Osteocyte (in vitro differentiated cells): ENCODE data around the gene ZNRD2. TPM values are rescaled to one million over a fixed set of nuclear protein-coding genes. Genes with fewer than 3 reads are reported as not detected.
A peak's percentile ranks its signal among the peaks of the same experiment; 100 is the strongest.

Experiments used
- DNase-seq: peaks from one replicate; pipeline ENCODE4 v3.0.0; 2021; ENCODE audit warnings: mixed read lengths; ENCODE audit not compliant: unreplicated experiment; ENCODE audit errors: extremely low spot score
- H3K27ac Mint-ChIP-seq: one replicate; pipeline ENCODE4 v1.8.0; 2021; ENCODE audit warnings: mild to moderate bottlenecking, mixed read lengths; ENCODE audit not compliant: unreplicated experiment
- H3K27me3 Mint-ChIP-seq: one replicate; pipeline ENCODE4 v1.8.0; 2021; ENCODE audit warnings: mixed read lengths; ENCODE audit not compliant: unreplicated experiment
- H3K36me3 Mint-ChIP-seq: one replicate; pipeline ENCODE4 v1.8.0; 2021; ENCODE audit warnings: mixed read lengths; ENCODE audit not compliant: unreplicated experiment
- H3K4me1 Mint-ChIP-seq: one replicate; pipeline ENCODE4 v1.8.0; 2021; ENCODE audit warnings: mixed read lengths; ENCODE audit not compliant: unreplicated experiment
- H3K4me3 Mint-ChIP-seq: one replicate; pipeline ENCODE4 v1.8.0; 2021; ENCODE audit warnings: mild to moderate bottlenecking, moderate library complexity, mixed read lengths; ENCODE audit not compliant: unreplicated experiment
- H3K9me3 Mint-ChIP-seq: one replicate; pipeline ENCODE4 v1.8.0; 2021; ENCODE audit warnings: mixed read lengths; ENCODE audit not compliant: unreplicated experiment
- CTCF ChIP-seq: fragments of 200-600 bp; sonication (generic); IDR thresholded peaks from 2 replicates; pipeline ENCODE4 v1.5.0; 2021; ENCODE audit warnings: antibody characterized with exemption, mild to moderate bottlenecking, moderate library complexity
- total RNA-seq: library from RNA; stranded (reverse); gene quantifications from 2 replicates; pipeline ENCODE4 v1.2.1, GENCODE V29; 2021

Gene ZNRD2
- total RNA-seq, 1 donor from 2014 or later, result 31.3 TPM

DNA sequence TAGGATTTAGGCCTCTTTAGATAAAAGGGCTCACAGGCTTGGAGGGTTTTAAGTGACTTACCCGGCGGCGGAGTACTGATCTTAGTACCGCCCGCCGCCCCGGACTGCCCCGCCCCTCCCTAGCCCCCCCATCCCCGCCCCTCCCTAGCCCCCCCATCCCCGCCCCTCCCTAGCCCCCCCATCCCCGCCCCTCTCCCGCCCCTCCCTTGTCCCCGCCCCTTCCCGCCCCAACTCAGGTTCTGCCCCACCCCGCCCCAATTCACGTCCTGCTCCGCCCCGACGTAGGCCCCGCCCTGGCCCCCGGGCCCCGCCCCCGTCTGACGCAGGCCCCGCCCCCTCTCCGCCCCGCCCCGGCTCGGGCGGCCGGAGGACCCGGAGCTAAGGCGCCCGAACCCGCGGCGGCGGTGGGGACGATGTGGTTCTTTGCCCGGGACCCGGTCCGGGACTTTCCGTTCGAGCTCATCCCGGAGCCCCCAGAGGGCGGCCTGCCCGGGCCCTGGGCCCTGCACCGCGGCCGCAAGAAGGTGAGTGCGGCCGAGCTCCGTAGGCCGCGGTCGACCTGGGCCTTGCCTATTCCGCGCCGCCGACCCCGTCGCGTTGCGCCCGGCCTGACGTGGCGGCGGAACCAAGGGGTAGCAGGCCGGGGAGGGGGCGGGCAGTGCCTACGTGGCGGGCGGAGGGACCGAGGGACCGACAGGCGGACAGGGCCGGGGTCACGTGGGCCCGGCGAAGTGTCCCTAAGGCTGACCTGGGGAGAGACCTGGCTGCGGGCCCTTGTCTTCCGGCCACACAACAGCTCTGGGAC lies 45.3 kb upstream of the ZNRD2 start, which contains the start of gene SCYL1:
SCYL1 (plus strand) TSS at position 343 of the 805 bp plus-strand sequence; CDS start at position 414, 71 bp downstream.
- peak; percentile 95 for DNase-seq
- Mint-ChIP-seq H3K36me3 (peaks cover 13% of the 10 kb centered on the region), H3K27me3 (no peaks in the 10 kb centered on the region), H3K9me3 (no peaks in the 10 kb centered on the region), H3K4me1 (peaks cover 16% of the 10 kb centered on the region), H3K4me3 (peak within 1 kb of the TSS; percentile 80), H3K27ac (peak within 1 kb of the TSS; percentile 82)
- TF ChIP-seq CTCF, result no peak

- H3K4me1 Mint-ChIP-seq, result peaks cover 16% of the 10 kb centered on the region
- no peak for DNase-seq
Observed at GRCh38 chr11:65525546-65526480, 44.5 kb upstream of the ZNRD2 start.

GRCh38 chr11:65526744-65527143 lies 43.5 kb upstream of the ZNRD2 start:
- peaks cover 22% of the 10 kb centered on the region for H3K36me3 Mint-ChIP-seq
- H3K27ac Mint-ChIP-seq, result no peak overlapping the region
- H3K27me3 Mint-ChIP-seq, result no peaks in the 10 kb centered on the region
- H3K4me3 Mint-ChIP-seq, result peak overlapping the region; percentile 80
- no peaks in the 10 kb centered on the region for H3K9me3 Mint-ChIP-seq
- no peak for DNase-seq
- TF ChIP-seq CTCF, result no peak
- H3K4me1 Mint-ChIP-seq, result peaks cover 16% of the 10 kb centered on the region

More at GRCh38 chr11:65525546-65526480, 44.5 kb upstream of the ZNRD2 start:
- no peak for TF ChIP-seq CTCF
- H3K27me3 Mint-ChIP-seq, result no peaks in the 10 kb centered on the region
- H3K9me3 Mint-ChIP-seq, result no peaks in the 10 kb centered on the region
- peak overlapping the region; percentile 82 for H3K27ac Mint-ChIP-seq
- H3K4me3 Mint-ChIP-seq, result peak overlapping the region; percentile 80
- peaks cover 17% of the 10 kb centered on the region for H3K36me3 Mint-ChIP-seq

DNA sequence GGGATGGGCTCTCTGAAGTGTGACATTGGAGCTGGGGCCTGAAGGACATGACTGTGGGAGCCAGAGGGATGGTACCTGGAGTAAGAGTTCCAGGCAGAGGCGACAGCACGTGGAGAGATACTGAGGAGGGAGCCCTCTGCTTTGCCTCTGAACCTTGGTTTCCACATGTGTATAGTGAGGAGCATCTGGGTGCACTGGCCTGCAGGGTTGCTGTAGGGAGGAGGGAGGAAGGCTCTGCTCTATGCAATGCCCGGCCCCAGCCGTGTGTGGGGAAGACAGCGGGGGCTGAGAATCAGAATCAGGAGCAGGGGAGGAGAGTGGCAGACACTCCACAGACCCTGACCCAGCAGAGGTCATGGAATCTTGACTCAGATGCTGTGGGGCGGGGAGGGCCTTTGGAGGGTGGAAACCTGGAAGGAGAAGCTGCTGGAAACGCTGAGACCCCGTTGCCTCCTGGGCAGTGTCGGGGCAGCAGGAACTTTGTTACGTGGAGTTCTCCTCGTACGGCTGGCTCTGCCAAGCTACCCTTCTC lies 41.4 kb upstream of the ZNRD2 start:
- Mint-ChIP-seq H3K27me3 (no peaks in the 10 kb centered on the region), H3K27ac (no peak overlapping the region), H3K4me3 (no peak overlapping the region), H3K4me1 (peaks cover 16% of the 10 kb centered on the region), H3K9me3 (no peaks in the 10 kb centered on the region), H3K36me3 (peaks cover 23% of the 10 kb centered on the region)
- no peak for TF ChIP-seq CTCF
- no peak for DNase-seq
